Neural cell (in vitro differentiated cells): ENCODE data around the gene ALOXE3. TPM values are rescaled to one million over a fixed set of nuclear protein-coding genes. Genes with fewer than 3 reads are reported as not detected.

Source experiments
- H2AFZ ChIP-seq: fragments of 200-600, 300-800 bp; sonication (generic), shearing (Covaris generic); 2 replicates; pipeline ENCODE4 v1.6.0; 2014; ENCODE audit warnings: low read depth, mild to moderate bottlenecking, antibody characterized with exemption, low read length, moderate library complexity
- H3F3A ChIP-seq: fragments of 200-600 bp; shearing (Covaris generic); 2 replicates; pipeline ENCODE4 v1.6.1; 2016; ENCODE audit warnings: mild to moderate bottlenecking, moderate library complexity, mixed read lengths, antibody characterized with exemption, low read length; ENCODE audit not compliant: insufficient read depth, poor library complexity, severe bottlenecking
- H3K27ac ChIP-seq: fragments of 200-600, 300-800 bp; sonication (generic), shearing (Covaris generic); 2 replicates; pipeline ENCODE4 v1.5.1; 2014; ENCODE audit warnings: mild to moderate bottlenecking, low read length, moderate library complexity
- H3K27me3 ChIP-seq: fragments of 300-800, 200-600 bp; sonication (generic), shearing (Covaris generic); 2 replicates; pipeline ENCODE4 v1.6.0; 2014; ENCODE audit warnings: mild to moderate bottlenecking, low read depth, low read length, moderate library complexity; ENCODE audit not compliant: insufficient read depth
- H3K36me3 ChIP-seq: fragments of 300-800, 200-600 bp; sonication (generic), shearing (Covaris generic); 2 replicates; pipeline ENCODE4 v1.5.1; 2014; ENCODE audit warnings: mild to moderate bottlenecking, antibody characterized with exemption, low read length, moderate library complexity; ENCODE audit not compliant: insufficient read depth
- H3K4me2 ChIP-seq: fragments of 300-800, 200-600 bp; sonication (generic), shearing (Covaris generic); 2 replicates; pipeline ENCODE4 v1.6.0; 2014; ENCODE audit warnings: mild to moderate bottlenecking, low read length
- H3K4me3 ChIP-seq: fragments of 300-800, 200-600 bp; sonication (generic), shearing (Covaris generic); 2 replicates; pipeline ENCODE4 v1.5.1; 2014; ENCODE audit warnings: mild to moderate bottlenecking, low read length, moderate library complexity
- H3K79me2 ChIP-seq: fragments of 200-600 bp; shearing (Covaris generic); replicated peaks from 2 replicates; pipeline ENCODE4 v1.6.0; 2014; ENCODE audit warnings: mild to moderate bottlenecking, low read length, moderate library complexity; ENCODE audit not compliant: insufficient read depth
- H3K9ac ChIP-seq: fragments of 300-800, 200-600 bp; sonication (generic), shearing (Covaris generic); 2 replicates; pipeline ENCODE4 v1.6.1; 2016; ENCODE audit warnings: mild to moderate bottlenecking, low read length, mixed read lengths
- H3K9me2 ChIP-seq: fragments of 200-600 bp; shearing (Covaris generic); 2 replicates; pipeline ENCODE4 v1.6.1; 2016; ENCODE audit warnings: mild to moderate bottlenecking, low read length, mixed read lengths; ENCODE audit not compliant: insufficient read depth
- H3K9me3 ChIP-seq: fragments of 200-600, 300-800 bp; sonication (generic), shearing (Covaris generic); 2 replicates; pipeline ENCODE4 v1.6.1; 2016; ENCODE audit warnings: mild to moderate bottlenecking, mixed run types, low read length, moderate library complexity, mixed read lengths
- H4K20me1 ChIP-seq: fragments of 200-600 bp; shearing (Covaris generic); 2 replicates; pipeline ENCODE4 v1.6.1; 2016; ENCODE audit warnings: mild to moderate bottlenecking, mixed run types; ENCODE audit not compliant: insufficient read depth
- EP300 ChIP-seq: fragments of 450-650 bp; conservative IDR thresholded peaks from 2 replicates; pipeline ENCODE4 v1.6.1; 2014; ENCODE audit warnings: antibody characterized with exemption, mild to moderate bottlenecking, moderate library complexity; ENCODE audit not compliant: poor library complexity, severe bottlenecking
- EZH2 ChIP-seq: fragments of 200-600, 300-800 bp; shearing (Covaris generic), sonication (generic); IDR thresholded peaks from 2 replicates; pipeline ENCODE4 v1.6.1; 2014; ENCODE audit warnings: antibody characterized with exemption, low read length, borderline replicate concordance, mild to moderate bottlenecking; ENCODE audit not compliant: insufficient read depth, poor library complexity, severe bottlenecking
- MXI1 ChIP-seq: fragments of 450-650 bp; conservative IDR thresholded peaks from 2 replicates; pipeline ENCODE4 v1.6.1; 2014; ENCODE audit warnings: antibody characterized with exemption, mild to moderate bottlenecking; ENCODE audit not compliant: poor library complexity, severe bottlenecking
- POLR2AphosphoS5 ChIP-seq: IDR thresholded peaks from 2 replicates; pipeline ENCODE4 v1.6.1; 2012
- RAD21 ChIP-seq: fragments of 450-650 bp; conservative IDR thresholded peaks from 2 replicates; pipeline ENCODE4 v1.6.1; 2014; ENCODE audit warnings: antibody characterized with exemption, mild to moderate bottlenecking, moderate library complexity
- SMC3 ChIP-seq: fragments of 450-650 bp; conservative IDR thresholded peaks from 2 replicates; pipeline ENCODE4 v1.6.1; 2014; ENCODE audit warnings: antibody characterized with exemption, mild to moderate bottlenecking, moderate library complexity; ENCODE audit not compliant: poor library complexity
- TAF1 ChIP-seq: IDR thresholded peaks from 2 replicates; pipeline ENCODE4 v1.6.1; 2012; ENCODE audit warnings: low read depth
- polyA plus RNA-seq: library from polyadenylated mRNA; depleted of rRNA; stranded (reverse); fragments of >200 nt; gene quantifications from 2 replicates; pipeline ENCODE4 v1.2.3, GENCODE V29; 2014
- TF ChIP-seq, protein P1 (sequence below): IDR thresholded peaks from 2 replicates; pipeline ENCODE4 v1.6.1; 2012; ENCODE audit warnings: borderline replicate concordance
- TF ChIP-seq, protein P2 (sequence below): fragments of 450-650 bp; IDR thresholded peaks from 2 replicates; pipeline ENCODE4 v1.5.1; 2014; ENCODE audit warnings: antibody characterized with exemption, mild to moderate bottlenecking, moderate library complexity; ENCODE audit not compliant: poor library complexity, severe bottlenecking

Gene ALOXE3
- polyA plus RNA-seq, 1 donor from 2014 or later = 0.77 TPM

GRCh38 chr17:8110907-8111306, 7.4 kb downstream of the ALOXE3 start:
- H3K9me3 ChIP-seq = no peaks in the 10 kb centered on the region
- no peak overlapping the region for H3K4me3 ChIP-seq
- no peaks in the 10 kb centered on the region for H4K20me1 ChIP-seq
- no peak overlapping the region for H3K4me2 ChIP-seq
- H3K9me2 ChIP-seq = no peaks in the 10 kb centered on the region
- peaks cover 70% of the 10 kb centered on the region for H3K27me3 ChIP-seq
- no peak overlapping the region for H3K27ac ChIP-seq
- H2AFZ ChIP-seq = no peak overlapping the region
- no peaks in the 10 kb centered on the region for H3K36me3 ChIP-seq
- no peaks in the 10 kb centered on the region for H3K79me2 ChIP-seq
- H3K9ac ChIP-seq = no peak overlapping the region
- H3F3A ChIP-seq = no peaks in the 10 kb centered on the region
- TF ChIP-seq EZH2 (no peak), EP300 (no peak)
- TF ChIP-seq, protein P1, sequence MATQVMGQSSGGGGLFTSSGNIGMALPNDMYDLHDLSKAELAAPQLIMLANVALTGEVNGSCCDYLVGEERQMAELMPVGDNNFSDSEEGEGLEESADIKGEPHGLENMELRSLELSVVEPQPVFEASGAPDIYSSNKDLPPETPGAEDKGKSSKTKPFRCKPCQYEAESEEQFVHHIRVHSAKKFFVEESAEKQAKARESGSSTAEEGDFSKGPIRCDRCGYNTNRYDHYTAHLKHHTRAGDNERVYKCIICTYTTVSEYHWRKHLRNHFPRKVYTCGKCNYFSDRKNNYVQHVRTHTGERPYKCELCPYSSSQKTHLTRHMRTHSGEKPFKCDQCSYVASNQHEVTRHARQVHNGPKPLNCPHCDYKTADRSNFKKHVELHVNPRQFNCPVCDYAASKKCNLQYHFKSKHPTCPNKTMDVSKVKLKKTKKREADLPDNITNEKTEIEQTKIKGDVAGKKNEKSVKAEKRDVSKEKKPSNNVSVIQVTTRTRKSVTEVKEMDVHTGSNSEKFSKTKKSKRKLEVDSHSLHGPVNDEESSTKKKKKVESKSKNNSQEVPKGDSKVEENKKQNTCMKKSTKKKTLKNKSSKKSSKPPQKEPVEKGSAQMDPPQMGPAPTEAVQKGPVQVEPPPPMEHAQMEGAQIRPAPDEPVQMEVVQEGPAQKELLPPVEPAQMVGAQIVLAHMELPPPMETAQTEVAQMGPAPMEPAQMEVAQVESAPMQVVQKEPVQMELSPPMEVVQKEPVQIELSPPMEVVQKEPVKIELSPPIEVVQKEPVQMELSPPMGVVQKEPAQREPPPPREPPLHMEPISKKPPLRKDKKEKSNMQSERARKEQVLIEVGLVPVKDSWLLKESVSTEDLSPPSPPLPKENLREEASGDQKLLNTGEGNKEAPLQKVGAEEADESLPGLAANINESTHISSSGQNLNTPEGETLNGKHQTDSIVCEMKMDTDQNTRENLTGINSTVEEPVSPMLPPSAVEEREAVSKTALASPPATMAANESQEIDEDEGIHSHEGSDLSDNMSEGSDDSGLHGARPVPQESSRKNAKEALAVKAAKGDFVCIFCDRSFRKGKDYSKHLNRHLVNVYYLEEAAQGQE = no peak

DNA sequence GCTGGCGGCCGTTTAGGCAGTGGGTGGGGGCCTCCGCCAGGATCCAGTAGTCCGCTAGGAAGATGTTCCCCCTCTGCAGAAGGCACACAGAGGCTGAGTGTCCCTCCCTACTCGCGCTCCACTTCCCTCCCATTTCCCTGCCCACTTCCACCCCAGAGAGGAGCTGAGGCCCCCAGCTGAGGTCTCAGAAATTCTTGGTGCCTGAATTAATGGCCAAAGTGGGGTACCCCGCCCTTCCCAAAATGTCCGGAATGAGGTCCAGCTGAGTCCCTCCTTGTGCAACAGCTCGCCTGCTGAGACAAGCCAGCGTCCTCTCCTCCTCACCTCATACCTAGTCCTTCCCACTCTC, 7.9 kb downstream of the ALOXE3 start:
- Histone ChIP-seq H3F3A (no peaks in the 10 kb centered on the region), H3K4me3 (peak overlapping the region; percentile 56), H3K36me3 (no peaks in the 10 kb centered on the region), H3K79me2 (no peaks in the 10 kb centered on the region), H3K9ac (no peak overlapping the region), H3K27ac (no peak overlapping the region), H3K9me2 (no peaks in the 10 kb centered on the region), H2AFZ (no peak overlapping the region), H4K20me1 (no peaks in the 10 kb centered on the region), H3K27me3 (peaks cover 65% of the 10 kb centered on the region), H3K9me3 (no peaks in the 10 kb centered on the region), H3K4me2 (no peak overlapping the region)
- TF ChIP-seq TAF1 (no peak), SMC3 (no peak), POLR2AphosphoS5 (no peak), MXI1 (no peak), RAD21 (no peak), EZH2 (no peak), EP300 (no peak)
- TF ChIP-seq, protein P1 = no peak
- TF ChIP-seq, protein P2, sequence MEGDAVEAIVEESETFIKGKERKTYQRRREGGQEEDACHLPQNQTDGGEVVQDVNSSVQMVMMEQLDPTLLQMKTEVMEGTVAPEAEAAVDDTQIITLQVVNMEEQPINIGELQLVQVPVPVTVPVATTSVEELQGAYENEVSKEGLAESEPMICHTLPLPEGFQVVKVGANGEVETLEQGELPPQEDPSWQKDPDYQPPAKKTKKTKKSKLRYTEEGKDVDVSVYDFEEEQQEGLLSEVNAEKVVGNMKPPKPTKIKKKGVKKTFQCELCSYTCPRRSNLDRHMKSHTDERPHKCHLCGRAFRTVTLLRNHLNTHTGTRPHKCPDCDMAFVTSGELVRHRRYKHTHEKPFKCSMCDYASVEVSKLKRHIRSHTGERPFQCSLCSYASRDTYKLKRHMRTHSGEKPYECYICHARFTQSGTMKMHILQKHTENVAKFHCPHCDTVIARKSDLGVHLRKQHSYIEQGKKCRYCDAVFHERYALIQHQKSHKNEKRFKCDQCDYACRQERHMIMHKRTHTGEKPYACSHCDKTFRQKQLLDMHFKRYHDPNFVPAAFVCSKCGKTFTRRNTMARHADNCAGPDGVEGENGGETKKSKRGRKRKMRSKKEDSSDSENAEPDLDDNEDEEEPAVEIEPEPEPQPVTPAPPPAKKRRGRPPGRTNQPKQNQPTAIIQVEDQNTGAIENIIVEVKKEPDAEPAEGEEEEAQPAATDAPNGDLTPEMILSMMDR = no peak
